ENCODE measurements around the gene NPHP3. TPM values are rescaled to one million over a fixed set of nuclear protein-coding genes. Genes with fewer than 3 reads are reported as not detected.
A peak's percentile ranks its signal among the peaks of the same experiment; 100 is the strongest.

The NPHP3 gene
- total and polyA plus RNA-seq, 2 of the 4 experiments (the other 2 are of a cell fraction) = 19.9 to 21.3 TPM

GRCh38 chr3:132753946-132754345 lies 31.7 kb upstream of the NPHP3 start:
- no peak overlapping the region for H3K23ac ChIP-seq (ENCODE audit: low read depth, low read length)
- ChIA-PET CTCF (no interaction called here), POLR2A (ENCODE audit: unreplicated experiment) (no interaction called here)
- H3K9me3 ChIP-seq (ENCODE audit: control insufficient read depth, insufficient read depth, low read length) = no peaks in the 10 kb centered on the region
- peaks cover 2% of the 10 kb centered on the region; the same call in 1 of the 2 replicates for H3K27me3 ChIP-seq (ENCODE audit: control insufficient read depth, insufficient read depth, low read length)
- intact Hi-C loops (cut with micrococcal nuclease) = no loop called here
- no peak overlapping the region for H2AK9ac ChIP-seq (replicated peaks; ENCODE audit: low read depth, low read length, poor library complexity)
- ATAC-seq (ENCODE audit: low read depth) = no peak
- no peaks in the 10 kb centered on the region for H3K79me1 ChIP-seq (ENCODE audit: low read depth in 1 of 2, low read length in 2 of 2)
- H3K27ac ChIP-seq (ENCODE audit: insufficient read depth, low read length) = no peak overlapping the region
- H3K4ac ChIP-seq (ENCODE audit: low read depth, low read length) = no peak overlapping the region
- no peaks in the 10 kb centered on the region for H3K36me3 ChIP-seq (ENCODE audit: control insufficient read depth, insufficient read depth, low read length)
- H2BK120ac ChIP-seq (ENCODE audit: low read depth, low read length) = no peak overlapping the region
- no peak overlapping the region for H2BK5ac ChIP-seq (ENCODE audit: low read depth, low read length, poor library complexity, severe bottlenecking)
- in situ Hi-C loops (cut with MboI; ENCODE audit: low sequenced_read_pairs) = no loop called here
- no peak overlapping the region for H4K8ac ChIP-seq (ENCODE audit: low read depth in 2 of 2, low read length in 2 of 2)
- no peak overlapping the region for H3K18ac ChIP-seq (ENCODE audit: low read depth, low read length)
- H4K20me1 ChIP-seq (ENCODE audit: insufficient read depth, low read length) = no peaks in the 10 kb centered on the region
- H3K9me1 ChIP-seq (ENCODE audit: insufficient read depth, low read length) = no peaks in the 10 kb centered on the region
- H2AFZ ChIP-seq (replicated peaks; ENCODE audit: low read length, poor library complexity) = no peak overlapping the region
- no peak overlapping the region for H3K4me3 ChIP-seq (ENCODE audit: insufficient read depth, low read depth, low read length)
- TF ChIP-seq RFX5 (IDR thresholded peaks at IDR 0.05; ENCODE audit: low read depth, low read length) (no peak), SMC3 (IDR thresholded peaks at IDR 0.05; ENCODE audit: low read depth, low read length) (no peak), RCOR1 (IDR thresholded peaks at IDR 0.05; ENCODE audit: insufficient replicate concordance, low read length) (no peak), MXI1 (IDR thresholded peaks at IDR 0.05; ENCODE audit: borderline replicate concordance, low read depth, low read length) (no peak), CEBPB (IDR thresholded peaks at IDR 0.05; ENCODE audit: low read depth, low read length) (0 out of 2 replicates have a peak, but pooled peaks have one; percentile 15), FOS (IDR thresholded peaks at IDR 0.05; ENCODE audit: low read depth, low read length) (no peak), CTCF (conservative IDR thresholded peaks at IDR 0.05; ENCODE audit: low read depth, low read length) (no peak), BHLHE40 (IDR thresholded peaks at IDR 0.05; ENCODE audit: low read depth, low read length) (no peak)
- no peak overlapping the region for H4K91ac ChIP-seq (ENCODE audit: insufficient read depth, low read depth, low read length)
- H2BK20ac ChIP-seq (ENCODE audit: low read depth, low read length) = no peak overlapping the region
- H2AK5ac ChIP-seq (ENCODE audit: low read depth, low read length) = no peak overlapping the region
- H3K14ac ChIP-seq (replicated peaks; ENCODE audit: low read depth, low read length) = no peak overlapping the region
- H3K4me1 ChIP-seq (ENCODE audit: control insufficient read depth, insufficient read depth, low read length) = no peaks in the 10 kb centered on the region
- no peak overlapping the region for H3K9ac ChIP-seq (ENCODE audit: low read depth, low read length)
- dilution Hi-C loops (cut with HindIII; ENCODE audit: low sequenced_read_pairs, unreplicated experiment) = no loop called here
- no peak overlapping the region for H2BK15ac ChIP-seq (ENCODE audit: low read depth, low read length)
- no peak overlapping the region for H3K56ac ChIP-seq (ENCODE audit: extremely low read depth, insufficient read depth, low read length)
- DNase-seq = no peak
- H3K4me2 ChIP-seq (ENCODE audit: low read depth, low read length) = no peak overlapping the region
- no peak overlapping the region for H4K5ac ChIP-seq (ENCODE audit: low read depth, low read length)
- BruUV-seq (replicated peaks) = no TSS peak
